ENCODE results near the gene WBP1L.
A peak's percentile ranks its signal among the peaks of the same experiment; 100 is the strongest.
"Not testable (repeated sequence)": the region's sequence is repeated elsewhere in the genome, so short reads cannot be mapped to it uniquely, and the experiment has no call there.

The WBP1L gene

GRCh38 chr10:102743588-102744373, at the start of gene WBP1L:
Gene WBP1L (plus strand): TSS chr10:102743948. CDS start chr10:102744054, 106 bp downstream.
- peak within 1 kb of the TSS; percentile 89 for H3K4me3 ChIP-seq (ENCODE audit: low read length)
- no peak for TF ChIP-seq ZNF274 (IDR thresholded peaks at IDR 0.05; ENCODE audit: low read depth, low read length)

GRCh38 chr10:102695401-102695800, 48.3 kb upstream of the WBP1L start:
- H3K4me3 ChIP-seq (ENCODE audit: low read length): not testable (repeated sequence)

GRCh38 chr10:102696736-102697135, 47.0 kb upstream of the WBP1L start:
- TF ChIP-seq ZNF274 (IDR thresholded peaks at IDR 0.05; ENCODE audit: low read depth, low read length): no peak
- H3K4me3 ChIP-seq (ENCODE audit: low read length): no peak overlapping the region

- no peak for TF ChIP-seq ZNF274 (IDR thresholded peaks at IDR 0.05; ENCODE audit: low read depth, low read length)
- no peak overlapping the region for H3K4me3 ChIP-seq (ENCODE audit: low read length)
These were observed 44.9 kb upstream of the WBP1L start for GRCh38 chr10:102698894-102699293.

- H3K4me3 ChIP-seq (ENCODE audit: low read length): no peak overlapping the region
- TF ChIP-seq ZNF274 (IDR thresholded peaks at IDR 0.05; ENCODE audit: low read depth, low read length): no peak
These were observed 42.5 kb upstream of the WBP1L start for GRCh38 chr10:102701272-102701671.

- TF ChIP-seq ZNF274 (IDR thresholded peaks at IDR 0.05; ENCODE audit: low read depth, low read length): no peak
- H3K4me3 ChIP-seq (ENCODE audit: low read length): no peak overlapping the region
These were observed 42.0 kb upstream of the WBP1L start for GRCh38 chr10:102701796-102702195.

GRCh38 chr10:102702742-102703141, 41.0 kb upstream of the WBP1L start:
- no peak overlapping the region for H3K4me3 ChIP-seq (ENCODE audit: low read length)
- TF ChIP-seq ZNF274 (IDR thresholded peaks at IDR 0.05; ENCODE audit: low read depth, low read length): no peak

DNA sequence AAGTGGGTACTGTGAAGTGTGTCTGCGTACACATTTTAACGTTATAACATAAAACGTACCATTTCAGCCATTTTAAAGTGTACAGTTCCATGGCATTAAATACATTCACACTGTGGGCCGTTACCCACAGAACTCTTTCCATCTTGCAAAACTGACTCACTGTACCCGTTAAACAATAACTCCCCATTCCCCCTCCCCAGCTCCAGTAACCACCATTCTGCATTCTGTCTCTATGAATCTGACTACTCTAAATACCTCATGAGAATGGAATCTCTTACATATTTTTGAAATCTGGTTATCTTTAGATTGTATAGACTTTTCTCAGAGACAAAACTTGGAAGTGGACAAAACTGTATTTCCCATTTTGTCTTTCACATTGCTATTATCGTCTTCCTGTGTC, 38.8 kb upstream of the WBP1L start:
- no peak for TF ChIP-seq ZNF274 (IDR thresholded peaks at IDR 0.05; ENCODE audit: low read depth, low read length)
- H3K4me3 ChIP-seq (ENCODE audit: low read length): no peak overlapping the region

GRCh38 chr10:102705531-102705930, 38.2 kb upstream of the WBP1L start:
- TF ChIP-seq ZNF274 (IDR thresholded peaks at IDR 0.05; ENCODE audit: low read depth, low read length): no peak
- no peak overlapping the region for H3K4me3 ChIP-seq (ENCODE audit: low read length)

DNA sequence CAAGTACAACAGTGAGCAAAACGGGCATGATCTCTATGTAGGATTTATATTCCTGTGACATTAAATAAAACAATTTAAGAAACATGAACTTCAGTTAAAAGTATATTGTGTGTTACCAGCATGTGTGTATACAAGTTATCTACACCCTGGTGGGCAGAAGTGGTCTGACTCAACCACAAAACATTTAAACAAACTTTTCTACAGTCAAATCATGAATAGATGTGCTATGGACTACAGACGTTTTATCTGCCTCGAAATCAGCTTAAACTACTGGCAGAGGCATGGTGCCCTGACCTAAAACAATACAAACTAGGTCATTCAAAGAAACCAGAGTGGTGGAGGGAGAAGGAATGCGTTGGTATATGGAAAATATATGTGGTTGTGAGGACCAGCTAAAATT, 33.1 kb upstream of the WBP1L start:
- no peak for TF ChIP-seq ZNF274 (IDR thresholded peaks at IDR 0.05; ENCODE audit: low read depth, low read length)
- H3K4me3 ChIP-seq (ENCODE audit: low read length): no peak overlapping the region

DNA sequence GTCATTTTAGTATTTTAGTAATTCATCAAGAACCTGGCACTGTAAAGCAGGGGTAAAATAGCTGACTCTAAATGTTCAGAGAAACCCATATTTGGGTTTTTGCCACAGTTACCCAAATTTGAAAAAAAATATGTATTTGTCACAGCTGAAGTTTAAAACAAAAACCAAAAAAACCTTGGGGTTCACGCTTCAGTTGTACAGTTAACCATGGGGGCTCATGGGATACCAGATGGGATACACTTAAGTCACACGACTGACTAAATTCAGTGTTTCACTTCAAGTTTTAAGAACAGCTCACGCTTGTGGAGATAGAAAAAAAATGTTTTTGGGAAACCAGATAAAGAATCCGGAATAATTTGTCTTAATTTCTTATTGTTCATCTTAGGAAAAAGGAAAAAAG, 31.7 kb upstream of the WBP1L start:
- no peak for TF ChIP-seq ZNF274 (IDR thresholded peaks at IDR 0.05; ENCODE audit: low read depth, low read length)
- H3K4me3 ChIP-seq (ENCODE audit: low read length): no peak overlapping the region; the same call in 1 of the 2 replicates

- no peak for TF ChIP-seq ZNF274 (IDR thresholded peaks at IDR 0.05; ENCODE audit: low read depth, low read length)
- peak overlapping the region; percentile 78 for H3K4me3 ChIP-seq (ENCODE audit: low read length)
These were observed 30.8 kb upstream of the WBP1L start for GRCh38 chr10:102712843-102713538.

DNA sequence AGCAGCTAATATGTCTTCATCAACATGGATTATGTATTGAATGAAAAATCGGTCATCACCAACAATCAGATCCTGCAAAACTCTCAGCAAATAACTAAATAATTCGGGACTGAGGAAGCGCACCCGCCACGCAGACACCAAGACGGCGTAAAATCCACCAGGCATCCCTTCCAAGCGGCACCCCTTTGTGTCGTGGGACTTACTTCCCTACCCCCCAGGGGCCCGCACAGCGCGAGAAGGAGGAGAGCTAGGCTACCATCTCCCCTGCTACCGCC, 30.3 kb upstream of the WBP1L start:
- TF ChIP-seq ZNF274 (IDR thresholded peaks at IDR 0.05; ENCODE audit: low read depth, low read length): no peak
- H3K4me3 ChIP-seq (ENCODE audit: low read length): peak overlapping the region; percentile 78

DNA sequence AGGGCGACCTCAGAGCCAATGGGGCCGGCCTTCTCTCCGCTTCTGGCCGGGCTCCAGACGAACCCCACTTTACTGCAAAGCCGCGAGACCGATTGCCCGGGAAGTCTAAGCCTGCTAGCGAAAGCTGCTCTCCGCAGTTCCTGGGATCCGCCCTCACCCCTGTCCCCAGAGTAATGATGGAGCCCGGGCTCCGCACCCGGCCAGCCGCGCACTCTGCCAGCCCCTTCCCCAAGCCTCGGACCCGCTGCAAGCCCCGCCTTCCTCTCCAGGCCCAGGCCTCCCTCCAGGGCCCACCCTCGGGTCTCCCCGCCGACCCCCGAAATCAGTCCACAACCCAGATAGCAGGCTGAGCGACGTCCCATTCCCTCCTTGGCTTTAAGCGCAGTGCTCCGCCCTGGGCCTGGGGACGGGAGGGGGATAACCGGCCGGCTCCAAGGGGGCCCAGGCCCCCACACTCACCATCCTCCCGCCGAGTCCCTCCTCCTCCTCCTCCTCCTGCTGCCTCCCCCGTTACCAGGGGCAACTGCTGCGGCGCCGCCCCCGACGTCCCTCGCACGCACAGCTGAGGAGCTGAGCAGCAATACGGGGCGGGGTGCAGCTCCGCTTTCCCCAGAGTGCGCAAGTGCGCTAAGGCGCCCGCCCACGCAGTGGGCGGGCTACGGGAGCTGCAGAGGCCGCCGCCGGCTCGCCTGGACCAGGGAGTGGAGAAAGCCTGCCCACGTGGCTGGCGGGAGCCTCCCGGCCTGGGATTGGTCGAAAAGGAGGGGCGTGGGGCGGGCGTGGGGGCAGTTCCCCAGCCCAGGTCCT, 29.7 kb upstream of the WBP1L start, which contains the start of gene ARL3:
TSS of gene ARL3 (minus strand) at position 584 of the 807 bp plus-strand sequence. CDS start at position 462, 122 bp downstream.
- H3K4me3 ChIP-seq (ENCODE audit: low read length): peak within 1 kb of the TSS; percentile 89
- no peak for TF ChIP-seq ZNF274 (IDR thresholded peaks at IDR 0.05; ENCODE audit: low read depth, low read length)
